Small intestine (tissue), 7 donors: ENCODE data around the gene ITPR2. TPM values are rescaled to one million over a fixed set of nuclear protein-coding genes. Genes with fewer than 3 reads are reported as not detected.

Source experiments
- DNase-seq, 2 donors: peaks; one replicate each; pipeline versions ENCODE4 v3.0.0 to v3.0.0-alpha.2; 2013
- FAIRE-seq: peaks from 2 replicates; lab custom pipeline; 2012; peaks lifted over from hg19 to GRCh38; lab: Jason Lieb, UNC
- H3K27ac ChIP-seq, 3 donors: one replicate each; pipeline ENCODE4 v1.5.1; 2013; ENCODE audit warnings: low read length in 2 of 3, mild to moderate bottlenecking in 2 of 3, control low read depth in 1 of 3, inconsistent platforms in 1 of 3, low read depth in 1 of 3, moderate library complexity in 1 of 3
- H3K27me3 ChIP-seq, 3 donors: one replicate each; pipeline ENCODE4 v1.6.1; 2013; ENCODE audit warnings: low read length in 3 of 3, inconsistent platforms in 1 of 3; ENCODE audit not compliant: control insufficient read depth in 3 of 3, insufficient read depth in 3 of 3
- H3K36me3 ChIP-seq, 3 donors: one replicate each; pipeline ENCODE4 v1.6.1; 2013; ENCODE audit warnings: low read length in 3 of 3, inconsistent platforms in 1 of 3, low read depth in 1 of 3, mild to moderate bottlenecking in 1 of 3, moderate library complexity in 1 of 3; ENCODE audit not compliant: control insufficient read depth in 3 of 3, insufficient read depth in 2 of 3
- H3K4me1 ChIP-seq, 3 donors: one replicate each; pipeline ENCODE4 v1.6.1; 2013; ENCODE audit warnings: low read length in 2 of 3, inconsistent platforms in 1 of 3, low read depth in 1 of 3, mild to moderate bottlenecking in 1 of 3, moderate library complexity in 1 of 3; ENCODE audit not compliant: control insufficient read depth in 3 of 3, insufficient read depth in 2 of 3
- H3K4me3 ChIP-seq, 3 donors: one replicate each; pipeline ENCODE4 v1.5.1; 2013; ENCODE audit warnings: low read length in 3 of 3, control low read depth in 1 of 3, inconsistent platforms in 1 of 3, low read depth in 1 of 3, mild to moderate bottlenecking in 1 of 3, moderate library complexity in 1 of 3
- H3K9me3 ChIP-seq, 2 donors: one replicate each; pipeline ENCODE4 v1.6.1; 2013; ENCODE audit warnings: low read depth in 1 of 2, low read length in 1 of 2; ENCODE audit not compliant: control insufficient read depth in 2 of 2, insufficient read depth in 1 of 2
- WGBS, 3 donors: extraction: QIAGEN DNeasy Blood & Tissue Kit; methylation state at CpG; one replicate each; pipeline ENCODE4 v1.1.7; 2013; 5-methylcytosine and 5-hydroxymethylcytosine counted together
- polyA plus RNA-seq, 4 donors: library from polyadenylated mRNA; stranded (reverse) in 3 of 4; unstranded in 1 of 4; fragments of 200-250 nt in 3 of 4; fragments of 120-200 nt in 1 of 4; gene quantifications; one replicate each; pipeline versions ENCODE4 v1.2.1 to v1.2.3, GENCODE V29; 2013
- donor health status: healthy with polysubstance abuse.
- donor health status: control.
- donor health status: control.
- donor health status: Bipolar disorder and iron deficiency.
- donor health status: healthy.

ITPR2 gene
- polyA plus RNA-seq, 4 donors, result 2.2 to 9.2 (median 4.4) TPM

DNA sequence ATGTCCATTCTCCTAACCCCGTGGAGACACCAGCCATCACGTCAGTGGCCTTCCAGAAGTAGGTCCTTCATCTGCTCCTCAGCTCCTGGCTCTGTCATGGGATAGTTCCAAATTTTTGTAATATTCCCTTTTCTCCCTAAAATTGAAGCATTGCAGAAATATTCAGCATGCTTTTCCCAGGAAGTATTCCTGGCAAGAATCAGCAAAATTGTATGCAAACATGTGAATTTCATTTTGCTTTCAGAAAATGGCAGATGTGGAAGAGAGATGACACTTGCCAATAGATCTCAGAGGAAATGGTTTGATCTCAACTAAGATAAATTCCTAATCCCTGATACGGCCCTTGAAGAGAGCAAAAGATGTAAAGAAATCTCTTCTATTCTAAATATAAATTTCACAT, 298.9 kb downstream of the ITPR2 start:
- no peak for FAIRE-seq
- no peaks in the 10 kb centered on the region for H3K27me3 ChIP-seq
- DNase-seq, result no peak
- no peaks in the 10 kb centered on the region for H3K4me1 ChIP-seq
- no peak overlapping the region for H3K4me3 ChIP-seq
- peaks cover 0 to 2% (median 1%) of the 10 kb centered on the region in 3 donors for H3K36me3 ChIP-seq
- H3K27ac ChIP-seq, result no peak overlapping the region
- WGBS, 3 donors, result 95 to 100% (median 95%) methylated on average over 3 of the region's 3 CpGs
- no peaks in the 10 kb centered on the region for H3K9me3 ChIP-seq

DNA sequence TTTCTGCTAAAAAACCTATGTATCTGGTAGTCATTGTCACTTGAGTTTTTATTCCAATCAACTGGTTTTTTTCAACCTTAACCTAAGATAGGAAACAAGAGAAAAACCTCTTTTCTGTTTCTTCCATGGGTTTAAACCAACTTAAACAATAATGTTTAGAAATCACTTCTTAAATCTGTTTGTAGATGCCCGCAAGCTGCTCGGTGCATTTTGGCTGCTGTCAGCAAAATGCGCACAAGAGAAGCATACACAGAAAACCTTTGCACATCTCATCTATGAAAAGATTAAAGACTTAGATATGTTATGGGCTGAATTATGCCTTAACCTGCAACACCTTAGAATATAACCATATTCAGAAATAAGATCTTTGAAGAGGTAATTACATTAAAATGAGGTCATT, 299.8 kb downstream of the ITPR2 start:
- H3K4me1 ChIP-seq, result no peaks in the 10 kb centered on the region
- no peaks in the 10 kb centered on the region for H3K27me3 ChIP-seq
- no peak overlapping the region for H3K27ac ChIP-seq
- WGBS, 3 donors, result 95 to 99% (median 98%) methylated on average over 3 of the region's 3 CpGs
- H3K9me3 ChIP-seq, result no peaks in the 10 kb centered on the region
- no peak overlapping the region for H3K4me3 ChIP-seq
- DNase-seq (no peak), FAIRE-seq (no peak)
- peaks cover 0 to 2% (median 1%) of the 10 kb centered on the region in 3 donors for H3K36me3 ChIP-seq

GRCh38 chr12:26530461-26530860, 302.5 kb downstream of the ITPR2 start:
- H3K9me3 ChIP-seq, result peaks cover 0 to 4% of the 10 kb centered on the region in 2 donors
- DNase-seq (no peak), FAIRE-seq (no peak)
- H3K27me3 ChIP-seq, result no peaks in the 10 kb centered on the region
- peaks cover 0 to 4% (median 0%) of the 10 kb centered on the region in 3 donors for H3K4me1 ChIP-seq
- H3K36me3 ChIP-seq, result peaks cover 0 to 1% (median 0%) of the 10 kb centered on the region in 3 donors
- no peak overlapping the region for H3K27ac ChIP-seq
- no peak overlapping the region for H3K4me3 ChIP-seq
- 83 to 87% (median 86%) methylated on average over 1 of the region's 1 CpG for whole genome bisulfite sequencing, 3 donors

DNA sequence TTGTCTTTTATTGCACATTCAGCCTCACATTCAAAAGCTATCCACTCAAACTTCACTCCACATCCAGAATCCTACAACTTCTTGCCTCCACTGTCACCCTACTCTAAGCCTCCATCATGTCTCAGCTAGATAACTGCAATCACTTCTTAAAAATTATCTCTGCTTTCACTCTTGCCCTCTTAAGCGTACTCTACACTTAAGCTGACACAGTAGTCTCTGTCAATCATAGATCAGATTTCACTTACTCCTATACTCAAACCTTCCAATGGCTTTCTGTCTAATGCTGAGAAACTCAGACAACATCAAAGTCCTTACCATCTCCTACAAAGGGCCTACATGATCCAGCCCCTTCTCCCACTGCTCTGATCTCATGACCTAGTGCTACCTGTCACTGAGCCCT, 304.1 kb downstream of the ITPR2 start:
- H3K27me3 ChIP-seq, result no peaks in the 10 kb centered on the region
- H3K4me3 ChIP-seq, result no peak overlapping the region
- DNase-seq (no peak), FAIRE-seq (no peak)
- H3K36me3 ChIP-seq, result peaks cover 0 to 1% (median 0%) of the 10 kb centered on the region in 3 donors
- H3K4me1 ChIP-seq, result peaks cover 0 to 4% (median 0%) of the 10 kb centered on the region in 3 donors
- WGBS, 3 donors, result 93 to 100% (median 100%) methylated on average over 1 of the region's 1 CpG
- peaks cover 0 to 9% of the 10 kb centered on the region in 2 donors for H3K9me3 ChIP-seq
- H3K27ac ChIP-seq, result no peak overlapping the region

DNA sequence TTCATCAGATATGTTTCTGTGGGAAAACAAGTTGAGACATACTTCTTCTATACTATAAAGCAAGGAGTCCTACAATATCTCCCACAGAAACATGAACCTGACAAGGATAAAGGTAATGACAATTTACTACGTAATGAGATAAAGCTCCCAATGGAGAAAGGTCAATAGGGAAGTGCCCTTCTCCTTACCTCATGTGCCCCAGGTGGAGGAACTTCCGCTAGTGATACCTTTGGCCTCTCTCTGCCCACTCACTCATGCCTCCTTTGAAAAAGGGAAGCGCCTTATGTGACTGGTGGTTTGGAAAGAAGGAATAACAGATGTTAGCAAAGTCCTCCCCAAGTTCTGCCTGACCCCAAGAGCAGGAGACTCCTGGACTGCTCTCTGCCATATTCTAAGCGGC, 305.3 kb downstream of the ITPR2 start:
- H3K27ac ChIP-seq, result peak overlapping the region in 2 of 3 donors; percentile 14 to 54
- peaks cover 0 to 1% (median 0%) of the 10 kb centered on the region in 3 donors for H3K36me3 ChIP-seq
- DNase-seq, result peak; percentile 50 to 66
- H3K4me1 ChIP-seq, result peaks cover 0 to 4% (median 0%) of the 10 kb centered on the region in 3 donors
- no peaks in the 10 kb centered on the region for H3K27me3 ChIP-seq
- no peak for FAIRE-seq
- no peak overlapping the region for H3K4me3 ChIP-seq
- WGBS, 3 donors, result 69 to 87% (median 74%) methylated on average over 4 of the region's 4 CpGs
- peaks cover 0 to 9% of the 10 kb centered on the region in 2 donors for H3K9me3 ChIP-seq

- H3K4me1 ChIP-seq, result peaks cover 0 to 4% (median 0%) of the 10 kb centered on the region in 3 donors
- H3K36me3 ChIP-seq, result no peaks in the 10 kb centered on the region
- H3K27ac ChIP-seq, result no peak overlapping the region
- H3K9me3 ChIP-seq, result peaks cover 0 to 9% of the 10 kb centered on the region in 2 donors
- WGBS, 3 donors, result 95 to 99% (median 96%) methylated on average over 2 of the region's 2 CpGs
- H3K4me3 ChIP-seq, result no peak overlapping the region
- FAIRE-seq (no peak), DNase-seq (peak in 1 of 2 donors; percentile 7)
- H3K27me3 ChIP-seq, result no peaks in the 10 kb centered on the region
These were observed 308.0 kb downstream of the ITPR2 start for GRCh38 chr12:26524862-26525465.

- Histone ChIP-seq H3K4me1 (peaks cover 0 to 4% (median 0%) of the 10 kb centered on the region in 3 donors), H3K9me3 (peaks cover 0 to 9% of the 10 kb centered on the region in 2 donors), H3K36me3 (no peaks in the 10 kb centered on the region), H3K4me3 (no peak overlapping the region), H3K27ac (peak overlapping the region in 2 of 3 donors; percentile 20 to 66), H3K27me3 (no peaks in the 10 kb centered on the region)
- 6 to 35% (median 24%) methylated on average over 9 of the region's 9 CpGs for WGBS, 3 donors
- FAIRE-seq (peak; percentile 89), DNase-seq (peak; percentile 96 to 99)
These were observed 309.3 kb downstream of the ITPR2 start for GRCh38 chr12:26523708-26524150.

DNA sequence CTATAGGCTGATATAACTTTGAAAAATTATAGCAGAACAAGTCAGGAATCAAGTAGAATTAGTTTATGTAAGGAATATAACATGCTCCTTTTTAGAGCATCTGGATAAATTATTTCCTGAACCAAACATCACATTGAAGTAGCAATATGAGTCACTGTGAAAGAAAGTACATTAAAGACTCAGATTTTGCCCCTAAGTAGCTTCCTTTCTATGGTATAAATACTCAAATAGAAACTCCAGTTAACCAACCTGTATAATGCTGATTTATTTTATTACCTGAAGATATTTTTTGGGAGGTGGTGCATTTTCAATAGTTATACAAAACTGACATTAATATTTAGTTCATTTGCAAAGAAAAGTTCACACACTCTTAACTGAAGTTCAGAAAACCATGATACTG, 312.1 kb downstream of the ITPR2 start:
- FAIRE-seq, result no peak
- H3K9me3 ChIP-seq, result peaks cover 0 to 11% of the 10 kb centered on the region in 2 donors
- H3K27ac ChIP-seq, result no peak overlapping the region
- no peaks in the 10 kb centered on the region for H3K4me1 ChIP-seq
- no peaks in the 10 kb centered on the region for H3K36me3 ChIP-seq
- no peak overlapping the region for H3K4me3 ChIP-seq
- no peak for DNase-seq
- H3K27me3 ChIP-seq, result no peaks in the 10 kb centered on the region
